GM23338 (cell line): ENCODE measurements around the gene MINDY4. TPM values are rescaled to one million over a fixed set of nuclear protein-coding genes. Genes with fewer than 3 reads are reported as not detected.

ENCODE experiments used
- ATAC-seq: fragments of 200-7000 bp; cut with Tn5 transposase; 3 replicates; pipeline ENCODE4 v1.9.1; 2020
- DNase-seq: peaks from one replicate; pipeline ENCODE4 v3.0.0-alpha.2; 2015; ENCODE audit warnings: low spot score
- H2AFZ ChIP-seq: fragments of 200-600 bp; sonication (generic); 2 replicates; pipeline ENCODE4 v1.8.0; 2016; ENCODE audit warnings: antibody characterized with exemption, mild to moderate bottlenecking, moderate library complexity
- H3F3A ChIP-seq: fragments of 200-600 bp; sonication (generic); replicated peaks from 2 replicates; pipeline ENCODE4 v1.8.0; 2017; ENCODE audit warnings: antibody characterized with exemption, mixed run types, low read depth
- H3K27ac ChIP-seq: fragments of 200-600 bp; sonication (generic); 2 replicates; pipeline ENCODE4 v1.6.1; 2016; ENCODE audit warnings: low read depth
- H3K27me3 ChIP-seq: fragments of 200-600 bp; sonication (generic); 2 replicates; pipeline ENCODE4 v1.8.0; 2016; ENCODE audit warnings: mild to moderate bottlenecking, mixed run types, moderate library complexity; ENCODE audit not compliant: insufficient read depth
- H3K36me3 ChIP-seq: fragments of 200-600 bp; sonication (generic); 2 replicates; pipeline ENCODE4 v1.8.0; 2016; ENCODE audit warnings: mild to moderate bottlenecking; ENCODE audit not compliant: insufficient read depth
- H3K4me1 ChIP-seq: fragments of 200-600 bp; sonication (generic); 2 replicates; pipeline ENCODE4 v1.8.0; 2016; ENCODE audit warnings: mild to moderate bottlenecking, moderate library complexity; ENCODE audit not compliant: insufficient read depth
- H3K4me2 ChIP-seq: fragments of 200-600 bp; sonication (generic); 2 replicates; pipeline ENCODE4 v1.7.1; 2017; ENCODE audit warnings: mixed run types
- H3K4me3 ChIP-seq: fragments of 200-600 bp; sonication (generic); 2 replicates; pipeline ENCODE4 v1.6.1; 2016; ENCODE audit warnings: mixed run types
- H3K79me2 ChIP-seq: fragments of 200-600 bp; sonication (generic); replicated peaks from 2 replicates; pipeline ENCODE4 v1.8.0; 2017; ENCODE audit warnings: mild to moderate bottlenecking; ENCODE audit not compliant: insufficient read depth
- H3K9me2 ChIP-seq: fragments of 200-600 bp; sonication (generic); 2 replicates; pipeline ENCODE4 v1.8.0; 2017; ENCODE audit not compliant: insufficient read depth
- H4K20me1 ChIP-seq: fragments of 200-600 bp; sonication (generic); replicated peaks from 2 replicates; pipeline ENCODE4 v1.8.0; 2017; ENCODE audit warnings: mild to moderate bottlenecking; ENCODE audit not compliant: insufficient read depth
- H3K27ac Mint-ChIP-seq: 2 replicates; pipeline ENCODE4 v1.8.0; 2020; ENCODE audit warnings: inconsistent platforms, mild to moderate bottlenecking, moderate library complexity, mixed read lengths
- H3K27me3 Mint-ChIP-seq: 3 replicates; pipeline ENCODE4 v1.8.0; 2022; ENCODE audit warnings: low read depth, mild to moderate bottlenecking, moderate library complexity, mixed read lengths, inconsistent platforms; ENCODE audit not compliant: insufficient read depth, poor library complexity
- H3K36me3 Mint-ChIP-seq: 3 replicates; pipeline ENCODE4 v1.8.0; 2021; ENCODE audit warnings: low read depth, mild to moderate bottlenecking, inconsistent platforms, moderate library complexity, mixed read lengths
- H3K4me1 Mint-ChIP-seq: 3 replicates; pipeline ENCODE4 v1.8.0; 2020; ENCODE audit warnings: mild to moderate bottlenecking, inconsistent platforms, mixed read lengths
- H3K4me3 Mint-ChIP-seq: 3 replicates; pipeline ENCODE4 v1.8.0; 2021; ENCODE audit warnings: moderate library complexity, mild to moderate bottlenecking, inconsistent platforms, mixed read lengths
- H3K9me3 Mint-ChIP-seq: 3 replicates; pipeline ENCODE4 v1.8.0; 2020; ENCODE audit warnings: moderate library complexity, mild to moderate bottlenecking, inconsistent platforms, mixed read lengths
- CREB1 ChIP-seq: fragments of 250-450 bp; sonication (Bioruptor Pico); IDR thresholded peaks from 2 replicates; pipeline ENCODE4 v1.5.0; 2020; ENCODE audit warnings: low read depth, mild to moderate bottlenecking, moderate library complexity
- EZH2phosphoT487 ChIP-seq: fragments of 200-600 bp; sonication (generic); IDR thresholded peaks from one replicate; pipeline ENCODE4 v1.8.1; 2018; ENCODE audit warnings: antibody characterized with exemption; ENCODE audit not compliant: unreplicated experiment
- JUNB ChIP-seq: IDR thresholded peaks from one replicate; pipeline ENCODE4 v1.6.1; 2016; ENCODE audit warnings: antibody characterized with exemption; ENCODE audit not compliant: unreplicated experiment
- NANOG ChIP-seq: IDR thresholded peaks from 2 replicates; pipeline ENCODE4 v1.6.1; 2016; ENCODE audit warnings: antibody characterized with exemption, borderline replicate concordance
- POLR2AphosphoS5 ChIP-seq: IDR thresholded peaks from 2 replicates; pipeline ENCODE4 v1.6.1; 2016; ENCODE audit warnings: antibody characterized with exemption, low read depth
- STAT1 ChIP-seq: IDR thresholded peaks from one replicate; pipeline ENCODE4 v1.6.1; 2016; ENCODE audit warnings: antibody characterized with exemption; ENCODE audit not compliant: unreplicated experiment
- ZNF114 ChIP-seq: fragments of 250-450 bp; sonication (Bioruptor Pico); IDR thresholded peaks from 2 replicates; pipeline ENCODE4 v1.5.0; 2020; ENCODE audit warnings: mild to moderate bottlenecking, moderate library complexity
- ZNF331 ChIP-seq: fragments of 250-450 bp; sonication (Bioruptor Pico); IDR thresholded peaks from 2 replicates; pipeline ENCODE4 v1.5.0; 2020; ENCODE audit warnings: low read depth, mild to moderate bottlenecking, moderate library complexity
- polyA plus RNA-seq: library from polyadenylated mRNA; unstranded; fragments of >200 nt; fragmentation: Nextera tagmentation; extraction: Ambion mirVana; gene quantifications from 2 replicates; pipeline ENCODE4 v1.2.1, GENCODE V29; 2016
- total RNA-seq: library from RNA; depleted of rRNA; stranded (reverse); fragments of >200 nt; shearing (Covaris generic); gene quantifications from 2 replicates; pipeline ENCODE4 v1.2.3, GENCODE V29; 2014
- TF ChIP-seq, protein P1 (sequence below): IDR thresholded peaks from one replicate; pipeline ENCODE4 v1.6.1; 2018; ENCODE audit warnings: antibody characterized with exemption; ENCODE audit not compliant: unreplicated experiment
- TF ChIP-seq, protein P2 (sequence below), 2 experiments: fragments of 200-600 bp in 1 of 2; sonication (generic) in 1 of 2; conservative IDR thresholded peaks; 2 replicates each; pipeline versions ENCODE4 v1.5.1 to v1.6.1; 2016 to 2017; ENCODE audit warnings: antibody characterized with exemption in 2 of 2, low read depth in 2 of 2, mild to moderate bottlenecking in 2 of 2, moderate library complexity in 1 of 2
- TF ChIP-seq, protein P3 (sequence below): IDR thresholded peaks from 2 replicates; pipeline ENCODE4 v1.6.1; 2016; ENCODE audit warnings: antibody characterized with exemption

The MINDY4 gene
- total and polyA plus RNA-seq, 2 experiments from 2014 or later = 1.7 to 4.4 TPM

DNA sequence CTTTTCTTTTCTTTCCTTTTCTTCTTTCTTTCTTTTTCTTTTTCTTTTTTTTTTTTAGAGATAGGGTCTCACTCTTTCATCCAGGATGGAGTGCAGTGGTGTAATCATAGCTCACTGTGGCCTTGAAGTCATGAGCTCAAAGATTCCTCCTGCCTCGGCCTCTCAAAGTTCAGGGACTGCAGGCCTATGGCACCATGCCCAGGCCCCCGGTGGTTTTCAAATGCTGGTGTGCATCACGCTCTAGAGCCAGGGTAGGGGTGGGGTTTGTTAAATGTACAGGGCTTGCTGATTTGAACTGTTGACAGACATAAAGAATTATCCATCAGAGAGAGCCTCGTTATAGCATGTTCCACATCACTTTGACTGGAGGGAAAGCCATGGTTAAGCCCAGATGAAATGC lies 5.8 kb downstream of the MINDY4 start:
- H3K4me3 Mint-ChIP-seq = no peak overlapping the region
- Histone ChIP-seq H3K79me2 (no peaks in the 10 kb centered on the region; the same call in 1 of the 2 replicates), H4K20me1 (no peaks in the 10 kb centered on the region; the same call in 1 of the 2 replicates), H3K27ac (no peak overlapping the region), H3F3A (no peaks in the 10 kb centered on the region), H2AFZ (no peak overlapping the region), H3K4me2 (no peak overlapping the region), H3K4me3 (no peak overlapping the region), H3K4me1 (no peaks in the 10 kb centered on the region), H3K27me3 (no peaks in the 10 kb centered on the region), H3K9me2 (no peaks in the 10 kb centered on the region), H3K36me3 (peaks cover 2% of the 10 kb centered on the region; the same call in 1 of the 2 replicates)
- peaks cover 2% of the 10 kb centered on the region; the same call in 2 of the 3 replicates for H3K36me3 Mint-ChIP-seq
- DNase-seq (no peak), ATAC-seq (no peak)
- H3K27me3 Mint-ChIP-seq = no peaks in the 10 kb centered on the region
- no peaks in the 10 kb centered on the region for H3K9me3 Mint-ChIP-seq
- H3K27ac Mint-ChIP-seq = no peak overlapping the region
- TF ChIP-seq CREB1 (no peak), ZNF331 (CRISPR knock-in tag) (no peak), JUNB (no peak), EZH2phosphoT487 (no peak), STAT1 (no peak), ZNF114 (CRISPR knock-in tag) (no peak), POLR2AphosphoS5 (no peak), NANOG (no peak)
- TF ChIP-seq, protein P1, sequence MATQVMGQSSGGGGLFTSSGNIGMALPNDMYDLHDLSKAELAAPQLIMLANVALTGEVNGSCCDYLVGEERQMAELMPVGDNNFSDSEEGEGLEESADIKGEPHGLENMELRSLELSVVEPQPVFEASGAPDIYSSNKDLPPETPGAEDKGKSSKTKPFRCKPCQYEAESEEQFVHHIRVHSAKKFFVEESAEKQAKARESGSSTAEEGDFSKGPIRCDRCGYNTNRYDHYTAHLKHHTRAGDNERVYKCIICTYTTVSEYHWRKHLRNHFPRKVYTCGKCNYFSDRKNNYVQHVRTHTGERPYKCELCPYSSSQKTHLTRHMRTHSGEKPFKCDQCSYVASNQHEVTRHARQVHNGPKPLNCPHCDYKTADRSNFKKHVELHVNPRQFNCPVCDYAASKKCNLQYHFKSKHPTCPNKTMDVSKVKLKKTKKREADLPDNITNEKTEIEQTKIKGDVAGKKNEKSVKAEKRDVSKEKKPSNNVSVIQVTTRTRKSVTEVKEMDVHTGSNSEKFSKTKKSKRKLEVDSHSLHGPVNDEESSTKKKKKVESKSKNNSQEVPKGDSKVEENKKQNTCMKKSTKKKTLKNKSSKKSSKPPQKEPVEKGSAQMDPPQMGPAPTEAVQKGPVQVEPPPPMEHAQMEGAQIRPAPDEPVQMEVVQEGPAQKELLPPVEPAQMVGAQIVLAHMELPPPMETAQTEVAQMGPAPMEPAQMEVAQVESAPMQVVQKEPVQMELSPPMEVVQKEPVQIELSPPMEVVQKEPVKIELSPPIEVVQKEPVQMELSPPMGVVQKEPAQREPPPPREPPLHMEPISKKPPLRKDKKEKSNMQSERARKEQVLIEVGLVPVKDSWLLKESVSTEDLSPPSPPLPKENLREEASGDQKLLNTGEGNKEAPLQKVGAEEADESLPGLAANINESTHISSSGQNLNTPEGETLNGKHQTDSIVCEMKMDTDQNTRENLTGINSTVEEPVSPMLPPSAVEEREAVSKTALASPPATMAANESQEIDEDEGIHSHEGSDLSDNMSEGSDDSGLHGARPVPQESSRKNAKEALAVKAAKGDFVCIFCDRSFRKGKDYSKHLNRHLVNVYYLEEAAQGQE = no peak
- TF ChIP-seq, protein P2, sequence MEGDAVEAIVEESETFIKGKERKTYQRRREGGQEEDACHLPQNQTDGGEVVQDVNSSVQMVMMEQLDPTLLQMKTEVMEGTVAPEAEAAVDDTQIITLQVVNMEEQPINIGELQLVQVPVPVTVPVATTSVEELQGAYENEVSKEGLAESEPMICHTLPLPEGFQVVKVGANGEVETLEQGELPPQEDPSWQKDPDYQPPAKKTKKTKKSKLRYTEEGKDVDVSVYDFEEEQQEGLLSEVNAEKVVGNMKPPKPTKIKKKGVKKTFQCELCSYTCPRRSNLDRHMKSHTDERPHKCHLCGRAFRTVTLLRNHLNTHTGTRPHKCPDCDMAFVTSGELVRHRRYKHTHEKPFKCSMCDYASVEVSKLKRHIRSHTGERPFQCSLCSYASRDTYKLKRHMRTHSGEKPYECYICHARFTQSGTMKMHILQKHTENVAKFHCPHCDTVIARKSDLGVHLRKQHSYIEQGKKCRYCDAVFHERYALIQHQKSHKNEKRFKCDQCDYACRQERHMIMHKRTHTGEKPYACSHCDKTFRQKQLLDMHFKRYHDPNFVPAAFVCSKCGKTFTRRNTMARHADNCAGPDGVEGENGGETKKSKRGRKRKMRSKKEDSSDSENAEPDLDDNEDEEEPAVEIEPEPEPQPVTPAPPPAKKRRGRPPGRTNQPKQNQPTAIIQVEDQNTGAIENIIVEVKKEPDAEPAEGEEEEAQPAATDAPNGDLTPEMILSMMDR (conservative IDR thresholded peaks at IDR 0.05; ENCODE audit: low read depth in 2 of 2) = no peak
- TF ChIP-seq, protein P3, sequence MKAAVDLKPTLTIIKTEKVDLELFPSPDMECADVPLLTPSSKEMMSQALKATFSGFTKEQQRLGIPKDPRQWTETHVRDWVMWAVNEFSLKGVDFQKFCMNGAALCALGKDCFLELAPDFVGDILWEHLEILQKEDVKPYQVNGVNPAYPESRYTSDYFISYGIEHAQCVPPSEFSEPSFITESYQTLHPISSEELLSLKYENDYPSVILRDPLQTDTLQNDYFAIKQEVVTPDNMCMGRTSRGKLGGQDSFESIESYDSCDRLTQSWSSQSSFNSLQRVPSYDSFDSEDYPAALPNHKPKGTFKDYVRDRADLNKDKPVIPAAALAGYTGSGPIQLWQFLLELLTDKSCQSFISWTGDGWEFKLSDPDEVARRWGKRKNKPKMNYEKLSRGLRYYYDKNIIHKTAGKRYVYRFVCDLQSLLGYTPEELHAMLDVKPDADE = no peak
- peaks cover 3% of the 10 kb centered on the region; the same call in 2 of the 3 replicates for H3K4me1 Mint-ChIP-seq
